Parathyroid adenoma (tissue), 2 donors: Measurements from ENCODE around the gene NUP188.
A peak's percentile ranks its signal among the peaks of the same experiment; 100 is the strongest.

Experiments used
- H2AFZ ChIP-seq: fragments of 300-600 bp; sonication (generic); one replicate; pipeline ENCODE4 v1.7.0; 2017; ENCODE audit warnings: antibody characterized with exemption, mild to moderate bottlenecking
- H3K27ac ChIP-seq: fragments of 300-600 bp; sonication (generic); one replicate; pipeline ENCODE4 v1.7.0; 2017
- H3K27me3 ChIP-seq: fragments of 300-600 bp; sonication (generic); one replicate; pipeline ENCODE4 v1.7.0; 2017; ENCODE audit warnings: low read length; ENCODE audit not compliant: control insufficient read depth, insufficient read depth
- H3K36me3 ChIP-seq: fragments of 300-600 bp; sonication (generic); one replicate; pipeline ENCODE4 v1.7.0; 2017; ENCODE audit warnings: low read length; ENCODE audit not compliant: control insufficient read depth, insufficient read depth
- H3K4me1 ChIP-seq: fragments of 300-600 bp; sonication (generic); one replicate; pipeline ENCODE4 v1.7.0; 2017; ENCODE audit warnings: control low read depth
- H3K4me2 ChIP-seq: fragments of 300-600 bp; sonication (generic); one replicate; pipeline ENCODE4 v1.7.0; 2017; ENCODE audit warnings: low read length
- H3K4me3 ChIP-seq: fragments of 300-600 bp; sonication (generic); one replicate; pipeline ENCODE4 v1.7.0; 2017; ENCODE audit warnings: low read depth, low read length
- H3K79me2 ChIP-seq: fragments of 300-600 bp; sonication (generic); one replicate; pipeline ENCODE4 v1.7.0; 2017; ENCODE audit warnings: control low read depth
- H3K9ac ChIP-seq: fragments of 300-600 bp; sonication (generic); one replicate; pipeline ENCODE4 v1.7.0; 2017; ENCODE audit warnings: mild to moderate bottlenecking
- H3K9me3 ChIP-seq: fragments of 300-600 bp; sonication (generic); one replicate; pipeline ENCODE4 v1.7.0; 2017; ENCODE audit warnings: low read length; ENCODE audit not compliant: control insufficient read depth
- CTCF ChIP-seq: fragments of 300-600 bp; sonication (generic); IDR thresholded peaks from one replicate; pipeline ENCODE4 v1.7.0; 2017; ENCODE audit warnings: antibody characterized with exemption, mild to moderate bottlenecking
- donor health status: primary hyperparathyroidism.

Gene NUP188

DNA sequence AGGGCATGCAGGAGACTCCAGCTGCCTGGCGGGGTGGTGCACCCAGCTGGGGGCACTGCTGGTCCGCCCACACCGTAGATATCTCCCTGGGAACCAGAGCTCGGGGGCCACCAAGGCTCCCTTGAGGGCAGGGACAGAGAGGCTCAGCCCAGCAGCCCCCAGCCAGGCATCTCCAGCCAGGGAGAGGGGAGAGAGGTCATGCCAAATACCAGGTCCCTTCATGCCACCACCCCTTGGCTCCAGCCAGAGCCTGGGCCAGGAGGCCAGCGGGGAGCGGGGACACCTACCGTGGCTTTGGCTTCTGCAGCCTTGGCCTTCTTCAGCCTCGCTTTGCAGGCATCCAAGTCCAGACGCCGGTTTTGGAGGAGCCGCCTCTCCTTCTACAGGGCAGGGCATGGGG lies 66.6 kb downstream of the NUP188 start:
- Histone ChIP-seq H3K4me1 (no peaks in the 10 kb centered on the region), H3K36me3 (no peaks in the 10 kb centered on the region), H2AFZ (no peak overlapping the region), H3K27me3 (no peaks in the 10 kb centered on the region), H3K9ac (no peak overlapping the region), H3K9me3 (no peaks in the 10 kb centered on the region), H3K79me2 (peaks cover 20% of the 10 kb centered on the region), H3K4me3 (no peak overlapping the region), H3K4me2 (no peak overlapping the region), H3K27ac (no peak overlapping the region)
- TF ChIP-seq CTCF: no peak

DNA sequence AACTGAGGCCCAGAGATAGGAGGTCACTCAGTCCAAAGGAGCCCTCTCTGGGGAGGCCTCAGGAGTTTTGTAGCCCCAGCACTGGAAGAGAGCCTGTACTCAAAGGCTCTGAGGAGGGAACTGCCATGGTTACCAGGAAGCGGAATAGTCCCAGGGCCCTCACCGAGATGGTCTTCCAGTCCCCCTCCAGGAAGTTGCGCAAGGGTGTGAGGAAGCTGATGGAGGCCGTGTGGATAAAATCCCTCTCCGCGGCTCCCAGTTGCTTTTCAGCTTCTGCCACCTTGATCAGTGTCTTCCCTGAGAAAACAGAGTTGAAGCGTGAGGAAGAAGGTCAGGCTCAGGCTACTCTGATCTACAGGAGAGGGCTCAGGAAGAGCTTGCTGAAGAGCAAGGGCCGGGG lies 67.1 kb downstream of the NUP188 start:
- TF ChIP-seq CTCF: no peak
- Histone ChIP-seq H3K4me2 (no peak overlapping the region), H3K9ac (no peak overlapping the region), H3K27me3 (no peaks in the 10 kb centered on the region), H2AFZ (no peak overlapping the region), H3K4me3 (no peak overlapping the region), H3K79me2 (peaks cover 24% of the 10 kb centered on the region), H3K27ac (no peak overlapping the region), H3K36me3 (no peaks in the 10 kb centered on the region), H3K9me3 (no peaks in the 10 kb centered on the region), H3K4me1 (no peaks in the 10 kb centered on the region)

- no peaks in the 10 kb centered on the region for H3K27me3 ChIP-seq
- peak overlapping the region; percentile 56 for H3K27ac ChIP-seq
- H3K4me2 ChIP-seq: no peak overlapping the region
- peaks cover 12% of the 10 kb centered on the region for H3K79me2 ChIP-seq
- no peak overlapping the region for H3K9ac ChIP-seq
- H3K36me3 ChIP-seq: no peaks in the 10 kb centered on the region
- no peaks in the 10 kb centered on the region for H3K9me3 ChIP-seq
- no peak overlapping the region for H3K4me3 ChIP-seq
- H2AFZ ChIP-seq: no peak overlapping the region
- peaks cover 13% of the 10 kb centered on the region for H3K4me1 ChIP-seq
- no peak for TF ChIP-seq CTCF
Measured at GRCh38 chr9:129021091-129021490, 73.6 kb downstream of the NUP188 start.

- Histone ChIP-seq H3K27ac (peak overlapping the region; percentile 50), H3K27me3 (no peaks in the 10 kb centered on the region), H3K4me2 (no peak overlapping the region), H3K36me3 (no peaks in the 10 kb centered on the region), H3K4me3 (no peak overlapping the region), H3K9me3 (no peaks in the 10 kb centered on the region), H3K9ac (no peak overlapping the region), H3K79me2 (peaks cover 12% of the 10 kb centered on the region), H3K4me1 (peaks cover 13% of the 10 kb centered on the region), H2AFZ (no peak overlapping the region)
- no peak for TF ChIP-seq CTCF
Measured at GRCh38 chr9:129022037-129022436, 74.5 kb downstream of the NUP188 start.

GRCh38 chr9:129023036-129023907 lies 75.8 kb downstream of the NUP188 start:
- Histone ChIP-seq H3K4me3 (no peak overlapping the region), H3K79me2 (peaks cover 12% of the 10 kb centered on the region), H3K9ac (no peak overlapping the region), H3K4me2 (no peak overlapping the region), H3K4me1 (peaks cover 13% of the 10 kb centered on the region), H3K27ac (peak overlapping the region; percentile 50), H3K27me3 (no peaks in the 10 kb centered on the region), H3K9me3 (no peaks in the 10 kb centered on the region), H2AFZ (no peak overlapping the region), H3K36me3 (no peaks in the 10 kb centered on the region)
- no peak for TF ChIP-seq CTCF
